ENCODE measurements around the gene MCF2L2. TPM values are rescaled to one million over a fixed set of nuclear protein-coding genes. Genes with fewer than 3 reads are reported as not detected.

MCF2L2 gene
- total RNA-seq, 1 donor from 2014 or later = 0.84 TPM

- Histone ChIP-seq H3K27me3 (ENCODE audit: control insufficient read depth, insufficient read depth, low read length) (no peaks in the 10 kb centered on the region), H3K36me3 (ENCODE audit: control insufficient read depth, insufficient read depth, low read length) (no peaks in the 10 kb centered on the region), H3K4me3 (ENCODE audit: low read depth, low read length) (no peak overlapping the region)
- TF ChIP-seq CTCF (IDR thresholded peaks at IDR 0.05; ENCODE audit: insufficient read depth, low read length, poor library complexity, severe bottlenecking) = no peak
- DNase-seq (ENCODE audit: low read depth) = no peak
Measured at GRCh38 chr3:183393625-183394024, 34.8 kb downstream of the MCF2L2 start.

- H3K36me3 ChIP-seq (ENCODE audit: control insufficient read depth, insufficient read depth, low read length) = no peaks in the 10 kb centered on the region
- no peaks in the 10 kb centered on the region for H3K27me3 ChIP-seq (ENCODE audit: control insufficient read depth, insufficient read depth, low read length)
- H3K4me3 ChIP-seq (ENCODE audit: low read depth, low read length) = no peak overlapping the region
- DNase-seq (ENCODE audit: low read depth) = no peak
- TF ChIP-seq CTCF (IDR thresholded peaks at IDR 0.05; ENCODE audit: insufficient read depth, low read length, poor library complexity, severe bottlenecking) = no peak
Measured at GRCh38 chr3:183392186-183393034, 36.0 kb downstream of the MCF2L2 start.

DNA sequence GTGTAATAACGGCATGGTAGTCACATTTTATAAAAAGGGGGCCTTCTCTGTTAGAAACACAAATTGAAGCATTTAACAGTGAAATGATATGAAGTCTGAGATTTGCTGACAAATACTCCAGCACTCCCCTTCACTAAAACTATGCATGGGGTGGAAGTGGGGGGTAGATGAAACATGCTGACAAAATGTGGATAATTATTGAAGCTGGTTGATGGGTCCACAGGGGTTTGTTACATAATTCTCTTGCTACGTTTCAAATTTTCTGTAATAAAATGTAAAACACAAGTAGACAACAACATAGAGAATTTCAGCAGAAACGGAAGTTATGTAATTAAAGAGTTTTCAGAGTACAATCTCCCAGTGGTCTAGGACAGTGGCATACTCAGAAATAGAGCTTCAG lies 37.0 kb downstream of the MCF2L2 start:
- no peaks in the 10 kb centered on the region for H3K36me3 ChIP-seq (ENCODE audit: control insufficient read depth, insufficient read depth, low read length)
- no peak overlapping the region for H3K4me3 ChIP-seq (ENCODE audit: low read depth, low read length)
- H3K27me3 ChIP-seq (ENCODE audit: control insufficient read depth, insufficient read depth, low read length) = no peaks in the 10 kb centered on the region
- no peak for DNase-seq (ENCODE audit: low read depth)
- TF ChIP-seq CTCF (IDR thresholded peaks at IDR 0.05; ENCODE audit: insufficient read depth, low read length, poor library complexity, severe bottlenecking) = no peak

DNA sequence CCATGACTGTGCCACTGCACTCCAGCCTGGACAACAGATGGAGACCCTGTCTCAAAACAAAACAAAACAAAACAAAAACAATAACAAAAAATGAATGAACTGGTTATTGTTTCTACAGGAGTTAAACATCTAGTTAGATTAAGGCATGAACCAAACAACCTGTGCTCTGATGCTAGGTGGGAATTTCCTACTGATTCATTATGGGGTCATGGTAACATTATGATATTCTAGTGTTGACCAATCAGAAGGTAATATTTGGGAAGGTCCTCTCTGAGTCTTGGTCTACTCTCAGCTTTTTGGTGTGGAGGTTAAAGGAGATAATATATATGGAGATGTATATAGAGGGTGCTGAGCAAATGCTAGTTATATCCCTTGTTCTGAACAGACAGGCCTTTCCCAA lies 37.6 kb downstream of the MCF2L2 start:
- no peak for DNase-seq (ENCODE audit: low read depth)
- H3K36me3 ChIP-seq (ENCODE audit: control insufficient read depth, insufficient read depth, low read length) = no peaks in the 10 kb centered on the region
- H3K4me3 ChIP-seq (ENCODE audit: low read depth, low read length) = no peak overlapping the region
- H3K27me3 ChIP-seq (ENCODE audit: control insufficient read depth, insufficient read depth, low read length) = no peaks in the 10 kb centered on the region
- no peak for TF ChIP-seq CTCF (IDR thresholded peaks at IDR 0.05; ENCODE audit: insufficient read depth, low read length, poor library complexity, severe bottlenecking)

GRCh38 chr3:183388213-183388895 lies 40.1 kb downstream of the MCF2L2 start:
- H3K4me3 ChIP-seq (ENCODE audit: low read depth, low read length) = no peak overlapping the region
- no peak for TF ChIP-seq CTCF (IDR thresholded peaks at IDR 0.05; ENCODE audit: insufficient read depth, low read length, poor library complexity, severe bottlenecking)
- no peak for DNase-seq (ENCODE audit: low read depth)
- H3K27me3 ChIP-seq (ENCODE audit: control insufficient read depth, insufficient read depth, low read length) = no peaks in the 10 kb centered on the region
- H3K36me3 ChIP-seq (ENCODE audit: control insufficient read depth, insufficient read depth, low read length) = no peaks in the 10 kb centered on the region

Measured in kidney epithelial cell (primary cell).